Cardiac fibroblast (primary cell): ENCODE results near the gene BCL2.

Experiments used
- DNase-seq, 2 donors: peaks; one replicate each; pipeline versions ENCODE4 v3.0.0 to v3.0.0-alpha.2; 2010; ENCODE audit warnings: low read depth in 2 of 2
- H3K4me3 ChIP-seq, 2 donors: replicated peaks in 1 of 2; 1 replicate in 1 of 2; 2 replicates in 1 of 2; pipeline ENCODE4 v1.5.1; 2011; ENCODE audit warnings: low read depth in 2 of 2, low read length in 2 of 2, mild to moderate bottlenecking in 2 of 2, moderate library complexity in 1 of 2
- TF ChIP-seq, protein P1 (sequence below): IDR thresholded peaks from one replicate; pipeline ENCODE4 v1.5.1; 2011; ENCODE audit warnings: low read depth, mild to moderate bottlenecking, low read length, inconsistent platforms

Gene BCL2

DNA sequence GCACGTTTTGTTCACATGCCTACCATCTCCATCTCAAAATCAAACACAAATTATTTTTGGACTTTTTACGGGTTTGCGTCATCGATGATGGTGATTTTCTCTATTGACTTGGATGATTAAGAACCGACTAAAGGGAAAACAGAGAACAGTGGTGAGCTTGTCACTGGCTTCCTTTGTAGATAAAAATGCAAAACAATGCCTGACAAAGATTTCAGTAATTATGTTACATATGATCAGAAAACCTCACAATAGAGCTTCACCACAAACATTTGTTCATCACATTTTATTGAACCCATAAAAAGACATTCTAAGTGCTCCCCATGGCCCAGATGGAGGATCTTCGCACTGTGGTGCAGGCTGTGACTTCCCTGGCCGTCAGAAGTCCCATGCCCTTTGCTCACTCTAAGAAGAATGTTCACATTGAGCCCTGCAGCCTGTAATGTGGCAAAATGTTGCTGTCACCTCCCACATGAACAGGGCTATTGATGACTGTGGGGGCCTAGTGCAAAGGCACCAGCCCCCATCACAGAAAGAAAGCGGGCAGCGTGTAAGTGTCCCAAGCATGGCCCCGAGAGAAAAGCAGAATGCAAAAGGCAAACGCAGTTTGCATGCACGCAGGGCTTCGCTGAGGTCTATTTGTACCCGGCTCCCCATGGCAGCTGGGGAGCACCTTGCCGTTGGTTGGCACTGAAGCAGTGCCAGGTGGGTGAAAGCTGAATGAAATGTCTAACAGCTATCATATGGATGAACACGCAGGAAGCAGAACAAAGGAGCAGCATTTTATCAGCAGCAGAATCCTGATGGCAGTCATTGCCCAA, 60.6 kb downstream of the BCL2 start:
- TF ChIP-seq, protein P1, sequence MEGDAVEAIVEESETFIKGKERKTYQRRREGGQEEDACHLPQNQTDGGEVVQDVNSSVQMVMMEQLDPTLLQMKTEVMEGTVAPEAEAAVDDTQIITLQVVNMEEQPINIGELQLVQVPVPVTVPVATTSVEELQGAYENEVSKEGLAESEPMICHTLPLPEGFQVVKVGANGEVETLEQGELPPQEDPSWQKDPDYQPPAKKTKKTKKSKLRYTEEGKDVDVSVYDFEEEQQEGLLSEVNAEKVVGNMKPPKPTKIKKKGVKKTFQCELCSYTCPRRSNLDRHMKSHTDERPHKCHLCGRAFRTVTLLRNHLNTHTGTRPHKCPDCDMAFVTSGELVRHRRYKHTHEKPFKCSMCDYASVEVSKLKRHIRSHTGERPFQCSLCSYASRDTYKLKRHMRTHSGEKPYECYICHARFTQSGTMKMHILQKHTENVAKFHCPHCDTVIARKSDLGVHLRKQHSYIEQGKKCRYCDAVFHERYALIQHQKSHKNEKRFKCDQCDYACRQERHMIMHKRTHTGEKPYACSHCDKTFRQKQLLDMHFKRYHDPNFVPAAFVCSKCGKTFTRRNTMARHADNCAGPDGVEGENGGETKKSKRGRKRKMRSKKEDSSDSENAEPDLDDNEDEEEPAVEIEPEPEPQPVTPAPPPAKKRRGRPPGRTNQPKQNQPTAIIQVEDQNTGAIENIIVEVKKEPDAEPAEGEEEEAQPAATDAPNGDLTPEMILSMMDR, result no peak
- H3K4me3 ChIP-seq, result no peak overlapping the region
- no peak for DNase-seq

DNA sequence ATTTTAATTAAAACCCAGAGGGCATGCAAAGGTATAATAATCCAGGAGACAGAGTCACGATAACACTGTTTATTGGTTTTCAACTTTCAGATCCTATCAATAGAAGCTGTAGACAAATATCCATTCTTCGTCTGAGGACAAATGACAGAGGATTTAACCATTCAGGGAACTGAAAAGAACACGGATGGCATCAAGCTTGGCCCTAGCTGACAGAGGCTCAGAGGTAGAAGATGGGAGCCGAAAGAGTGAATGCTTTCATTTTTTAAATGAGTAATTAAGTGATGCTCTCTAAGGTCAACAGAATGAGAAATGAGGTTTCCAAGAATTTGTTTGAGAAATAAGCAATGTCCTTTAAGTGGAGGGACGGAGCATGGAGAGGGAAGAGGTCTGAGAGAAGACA, 62.1 kb downstream of the BCL2 start:
- DNase-seq, result no peak
- H3K4me3 ChIP-seq, result no peak overlapping the region
- TF ChIP-seq, protein P1, result no peak

DNA sequence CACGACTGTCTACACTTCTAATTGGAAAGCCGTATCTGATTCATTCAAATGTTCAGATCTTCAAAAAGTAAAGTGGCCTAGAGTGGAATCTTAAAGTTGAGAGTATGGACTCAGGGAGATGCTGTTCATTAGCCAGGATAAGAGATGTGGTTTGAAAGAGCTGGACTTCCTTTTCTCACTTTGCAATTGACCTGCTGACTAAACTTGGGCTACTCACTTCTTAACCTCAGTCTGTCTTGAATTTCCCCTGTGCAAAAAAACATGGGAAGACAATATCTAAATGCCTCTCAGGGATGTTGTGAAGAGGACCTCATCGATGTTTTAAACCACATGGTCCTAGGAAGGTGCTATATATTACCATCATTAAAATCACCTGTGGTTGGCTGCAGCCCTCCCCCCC, 64.1 kb downstream of the BCL2 start:
- no peak for DNase-seq
- H3K4me3 ChIP-seq, result no peak overlapping the region
- TF ChIP-seq, protein P1, result no peak

DNA sequence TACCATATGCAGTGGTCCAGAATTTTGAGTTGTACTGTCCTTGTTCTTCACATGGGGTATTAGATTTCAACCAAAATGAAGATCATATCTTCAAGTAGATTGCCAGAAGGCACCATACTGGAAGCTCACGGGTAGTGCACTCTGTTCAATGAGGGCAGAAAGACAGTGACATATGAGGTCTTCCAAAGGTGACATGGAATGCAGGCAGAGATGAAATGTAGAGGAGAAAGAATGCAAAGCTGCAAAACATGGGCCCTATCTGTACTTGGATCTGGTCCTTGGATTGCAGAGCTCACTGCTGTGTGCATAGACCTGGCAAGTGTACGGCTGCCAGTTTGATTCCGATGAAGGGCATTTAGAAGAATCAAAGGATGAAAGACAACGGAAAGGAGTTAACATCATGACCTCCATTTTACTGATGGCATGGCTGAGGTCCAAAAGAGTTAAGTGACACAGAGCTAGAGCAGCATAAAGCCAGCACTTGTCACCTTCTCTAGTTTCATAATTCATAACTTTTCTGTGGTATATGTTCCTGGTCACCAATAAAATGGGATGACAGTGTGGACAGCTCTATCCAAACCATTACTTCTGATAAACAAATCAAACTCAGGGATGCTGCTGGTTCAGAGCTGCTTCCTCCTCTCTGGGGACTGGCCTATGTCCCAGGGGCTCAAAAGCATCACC, 64.7 kb downstream of the BCL2 start:
- no peak overlapping the region for H3K4me3 ChIP-seq
- TF ChIP-seq, protein P1, result no peak
- DNase-seq, result no peak

DNA sequence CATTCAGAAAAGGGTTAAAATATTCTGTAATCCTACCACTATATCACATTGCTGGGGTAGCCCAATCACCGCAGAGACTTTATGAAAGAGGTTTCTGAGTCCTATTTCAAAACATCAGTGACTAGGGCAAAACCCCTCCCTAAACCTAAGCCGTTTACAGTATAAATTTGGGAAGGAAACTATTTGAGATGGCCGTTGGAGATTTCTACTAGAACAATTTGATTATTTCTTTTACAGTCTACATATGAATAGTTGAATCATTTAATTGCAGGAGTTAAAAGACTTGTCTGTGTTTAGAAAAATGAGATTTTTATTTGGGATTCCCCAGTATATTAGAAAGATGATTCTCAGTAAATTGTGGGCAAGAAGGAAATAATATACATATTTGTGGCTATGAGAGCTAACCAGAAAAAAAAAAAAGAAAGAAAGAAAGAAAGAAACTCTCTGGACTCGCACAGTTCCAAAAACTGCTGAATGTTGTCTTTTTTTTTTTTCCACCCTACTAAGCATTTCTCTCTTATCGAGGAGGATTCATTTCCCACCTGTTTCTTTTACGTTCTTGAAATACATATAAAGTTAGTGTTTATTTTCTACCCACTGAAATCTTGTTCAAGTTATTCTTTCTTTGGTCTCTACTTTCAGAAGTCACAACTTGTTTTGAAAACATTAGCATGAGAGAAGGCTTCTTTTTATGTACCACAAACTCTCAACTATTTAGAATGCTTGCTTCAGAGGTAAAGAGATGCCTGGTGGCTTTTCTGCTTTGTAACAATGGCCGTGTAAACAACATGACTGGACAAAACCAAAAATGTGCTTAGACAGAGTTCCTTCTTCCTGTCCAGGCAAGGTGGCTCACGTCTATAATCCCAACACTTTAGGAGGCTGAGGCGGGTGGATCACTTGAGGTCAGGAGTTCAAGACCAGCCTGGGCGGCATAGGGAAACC, 65.9 kb downstream of the BCL2 start:
- no peak overlapping the region for H3K4me3 ChIP-seq
- peak; percentile 29 to 46 for DNase-seq
- TF ChIP-seq, protein P1, result no peak

DNA sequence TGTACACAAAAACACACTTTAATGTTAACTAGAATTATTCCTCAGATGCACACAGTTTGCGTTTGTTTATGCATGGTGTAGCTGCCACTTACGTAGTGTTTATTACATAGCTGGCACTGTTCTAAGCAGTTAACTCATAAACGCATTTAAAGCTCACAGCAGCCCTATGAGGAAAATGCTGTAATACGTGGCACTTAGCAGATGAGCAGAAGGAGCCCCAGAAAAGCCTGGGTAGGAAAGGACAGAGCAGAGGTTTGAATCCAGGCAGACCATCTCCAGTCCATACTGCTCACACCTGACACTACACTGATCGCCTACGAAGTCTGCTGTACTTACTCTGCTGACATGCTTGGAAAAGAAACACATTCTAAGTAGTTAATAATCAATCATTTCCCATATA, 66.6 kb downstream of the BCL2 start:
- DNase-seq, result no peak
- TF ChIP-seq, protein P1, result no peak
- no peak overlapping the region for H3K4me3 ChIP-seq
